HCT116 (cell line): ENCODE data around the gene TBCC. TPM values are rescaled to one million over a fixed set of nuclear protein-coding genes. Genes with fewer than 3 reads are reported as not detected.

ENCODE experiments used
- ATAC-seq: fragments of 200-7000 bp; cut with Tn5 transposase; 2 replicates; pipeline ENCODE4 v1.9.1; 2020; ENCODE audit warnings: mild to moderate bottlenecking, moderate library complexity
- BruUV-seq: library from RNA; stranded (reverse); fragments of 400-500 nt; replicated peaks from 2 replicates; lab custom pipeline; 2021; lab: Mats Ljungman, UMichigan
- CTCF ChIA-PET: fragments of 300-600 bp; sonication (Branson Sonifier 250); formaldehyde crosslinking; loops from one replicate; lab custom pipeline; 2021; ENCODE audit warnings: antibody characterized with exemption; lab: Charles Lee
- POLR2A ChIA-PET: fragments of 300-600, 350-600 bp; sonication (Branson Sonifier 250); formaldehyde crosslinking; loops from one replicate; lab custom pipeline; 2021; ENCODE audit warnings: antibody characterized with exemption; lab: Charles Lee
- RAD21 ChIA-PET, 2 experiments: fragments of 300-600 bp; sonication (Branson Sonifier 250); formaldehyde crosslinking; loops; one replicate each; lab custom pipeline; 2023; ENCODE audit warnings: low total read pairs in 2 of 2; ENCODE audit not compliant: uncharacterized antibody in 2 of 2, unreplicated experiment in 2 of 2, low non-redundant PET in 1 of 2; lab: Charles Lee
- DNase-seq: peaks from one replicate; pipeline ENCODE4 v3.0.0-alpha.2; 2010; ENCODE audit warnings: low read depth, low spot score
- H2AFZ ChIP-seq: fragments of 200-600 bp; shearing (Covaris generic), sonication (generic); 2 replicates; pipeline ENCODE4 v1.6.1; 2017; ENCODE audit warnings: low read depth, mixed run types, mixed read lengths, antibody characterized with exemption, low read length; ENCODE audit not compliant: poor library complexity, severe bottlenecking
- H3K27ac ChIP-seq: 2 replicates; pipeline ENCODE4 v1.5.1; 2012; ENCODE audit warnings: low read depth, low read length
- H3K27me3 ChIP-seq: fragments of 200-600 bp; sonication (generic); 2 replicates; pipeline ENCODE4 v1.6.1; 2016; ENCODE audit warnings: mixed run types, low read length, mixed read lengths; ENCODE audit not compliant: insufficient read depth
- H3K36me3 ChIP-seq, 2 experiments: fragments of 200-500 bp in 1 of 2; fragments of 200-600 bp in 1 of 2; sonication (Bioruptor generic) in 1 of 2; sonication (generic) in 1 of 2; 2 replicates each; pipeline versions ENCODE4 v1.5.1 to v1.6.1; 2014 to 2016; ENCODE audit warnings: low read length in 2 of 2, inconsistent platforms in 1 of 2, mixed read lengths in 1 of 2, mixed run types in 1 of 2; ENCODE audit not compliant: insufficient read depth in 2 of 2, control insufficient read depth in 1 of 2
- H3K4me1 ChIP-seq, 2 experiments: fragments of 200-600 bp in 1 of 2; sonication (generic) in 1 of 2; 2 replicates each; pipeline versions ENCODE4 v1.5.1 to v1.6.1; 2012 to 2017; ENCODE audit warnings: low read length in 2 of 2, inconsistent platforms in 1 of 2, mild to moderate bottlenecking in 1 of 2, mixed read lengths in 1 of 2, mixed run types in 1 of 2, moderate library complexity in 1 of 2; ENCODE audit not compliant: insufficient read depth in 2 of 2, control insufficient read depth in 1 of 2
- H3K4me2 ChIP-seq: fragments of 200-600 bp; sonication (generic); 2 replicates; pipeline ENCODE4 v1.6.1; 2017; ENCODE audit warnings: mixed run types, low read length, mixed read lengths
- H3K4me3 ChIP-seq, 2 experiments: fragments of 200-600 bp in 1 of 2; sonication (generic) in 1 of 2; replicated peaks in 1 of 2; 2 replicates each; pipeline ENCODE4 v1.5.1; 2011 to 2016; ENCODE audit warnings: low read length in 2 of 2, control low read depth in 1 of 2, low read depth in 1 of 2, mild to moderate bottlenecking in 1 of 2, mixed read lengths in 1 of 2, mixed run types in 1 of 2
- H3K79me2 ChIP-seq: fragments of 200-600 bp; sonication (generic); 2 replicates; pipeline ENCODE4 v1.6.1; 2017; ENCODE audit warnings: mild to moderate bottlenecking, mixed run types, low read length, moderate library complexity, mixed read lengths; ENCODE audit not compliant: insufficient read depth
- H3K9ac ChIP-seq: fragments of 200-600 bp; sonication (generic); 2 replicates; pipeline ENCODE4 v1.6.1; 2016; ENCODE audit warnings: low read length, mixed read lengths
- H3K9me2 ChIP-seq: fragments of 200-600 bp; sonication (generic), shearing (Covaris generic); 2 replicates; pipeline ENCODE4 v1.6.1; 2017; ENCODE audit warnings: mixed run types, mild to moderate bottlenecking, moderate library complexity; ENCODE audit not compliant: insufficient read depth
- H3K9me3 ChIP-seq, 2 experiments: fragments of 200-500 bp in 1 of 2; fragments of 200-600 bp in 1 of 2; sonication (Bioruptor generic) in 1 of 2; sonication (generic) in 1 of 2; 2 replicates each; pipeline ENCODE4 v1.6.1; 2014 to 2017; ENCODE audit warnings: low read length in 2 of 2, mixed read lengths in 2 of 2, inconsistent platforms in 1 of 2, low read depth in 1 of 2, mild to moderate bottlenecking in 1 of 2, mixed run types in 1 of 2, moderate library complexity in 1 of 2; ENCODE audit not compliant: control insufficient read depth in 1 of 2, insufficient read depth in 1 of 2
- H4K20me1 ChIP-seq: fragments of 200-600 bp; sonication (generic), shearing (Covaris generic); 2 replicates; pipeline ENCODE4 v1.6.1; 2017; ENCODE audit warnings: mixed run types, mild to moderate bottlenecking, moderate library complexity; ENCODE audit not compliant: insufficient read depth
- CBX3 ChIP-seq: IDR thresholded peaks from 2 replicates; pipeline ENCODE4 v1.6.1; 2012; ENCODE audit warnings: low read depth
- EGR1 ChIP-seq: IDR thresholded peaks from 2 replicates; pipeline ENCODE4 v1.6.1; 2012; ENCODE audit warnings: low read depth
- ELF1 ChIP-seq: IDR thresholded peaks from 2 replicates; pipeline ENCODE4 v1.6.1; 2012; ENCODE audit warnings: low read depth, borderline replicate concordance
- EZH2 ChIP-seq: fragments of 200-600 bp; sonication (generic); IDR thresholded peaks from 2 replicates; pipeline ENCODE4 v1.6.1; 2017; ENCODE audit warnings: antibody characterized with exemption, mixed run types
- EZH2phosphoT487 ChIP-seq: fragments of 200-600 bp; IDR thresholded peaks from 2 replicates; pipeline ENCODE4 v1.6.1; 2018; ENCODE audit warnings: antibody characterized with exemption, borderline replicate concordance
- FOSL1 ChIP-seq: IDR thresholded peaks from 2 replicates; pipeline ENCODE4 v1.6.1; 2012; ENCODE audit warnings: low read depth
- POLR2A ChIP-seq: IDR thresholded peaks from 2 replicates; pipeline ENCODE4 v1.7.0; 2011; ENCODE audit warnings: borderline replicate concordance; ENCODE audit not compliant: insufficient read depth, insufficient read length; ENCODE audit errors: extremely low read depth
- POLR2AphosphoS5 ChIP-seq: IDR thresholded peaks from 2 replicates; pipeline ENCODE4 v1.6.1; 2011; ENCODE audit warnings: mild to moderate bottlenecking, low read depth, low read length, moderate library complexity
- RAD21 ChIP-seq: IDR thresholded peaks from 2 replicates; pipeline ENCODE4 v1.6.1; 2012; ENCODE audit warnings: low read depth, mild to moderate bottlenecking
- SP1 ChIP-seq: IDR thresholded peaks from 2 replicates; pipeline ENCODE4 v1.6.1; 2012; ENCODE audit warnings: low read depth
- TCF7L2 ChIP-seq: IDR thresholded peaks from 2 replicates; pipeline ENCODE4 v1.7.0; 2011; ENCODE audit warnings: borderline replicate concordance, inconsistent platforms; ENCODE audit not compliant: insufficient read depth, insufficient read length; ENCODE audit errors: extremely low read depth
- YY1 ChIP-seq: IDR thresholded peaks from 2 replicates; pipeline ENCODE4 v1.6.1; 2011; ENCODE audit warnings: low read length, low read depth, moderate library complexity, mild to moderate bottlenecking; ENCODE audit not compliant: insufficient replicate concordance; ENCODE audit errors: extremely low read depth
- ZFX ChIP-seq: fragments of 450-650 bp; IDR thresholded peaks from 2 replicates; pipeline ENCODE4 v1.6.1; 2017
- ZNF274 ChIP-seq: fragments of 200-500 bp; sonication (Bioruptor generic); IDR thresholded peaks from 2 replicates; pipeline ENCODE4 v1.6.1; 2014; ENCODE audit warnings: mild to moderate bottlenecking, low read depth, low read length, inconsistent platforms
- intact Hi-C: fragments of 100-400 bp; cut with micrococcal nuclease; formaldehyde crosslinking; loops from 2 replicates; pipeline ENCODE4 v1.10.0; 2022
- total RNA-seq: library from RNA; stranded (reverse); gene quantifications from one replicate; pipeline ENCODE4 v1.2.1, GENCODE V29; 2021; ENCODE audit not compliant: unreplicated experiment
- TF ChIP-seq, protein P1 (sequence below), 3 experiments: fragments of 200-600 bp in 1 of 3; sonication (generic) in 1 of 3; IDR thresholded peaks in 2 of 3; conservative IDR thresholded peaks in 1 of 3; 2 replicates each; pipeline ENCODE4 v1.5.1; 2012 to 2017; ENCODE audit warnings: low read depth in 2 of 3, low read length in 2 of 3, antibody characterized with exemption in 1 of 3, borderline replicate concordance in 1 of 3, control low read depth in 1 of 3, mild to moderate bottlenecking in 1 of 3, mixed read lengths in 1 of 3, mixed run types in 1 of 3, moderate library complexity in 1 of 3; ENCODE audit not compliant: insufficient read depth in 1 of 3
- TF ChIP-seq, protein P2 (sequence below): IDR thresholded peaks from 2 replicates; pipeline ENCODE4 v1.6.1; 2011; ENCODE audit warnings: mild to moderate bottlenecking, low read length, moderate library complexity; ENCODE audit not compliant: insufficient replicate concordance; ENCODE audit errors: extremely low read depth
- TF ChIP-seq, protein P3 (sequence below): IDR thresholded peaks from 2 replicates; pipeline ENCODE4 v1.6.1; 2012
- TF ChIP-seq, protein P4 (sequence below): IDR thresholded peaks from 2 replicates; pipeline ENCODE4 v1.6.1; 2012; ENCODE audit warnings: low read depth

Gene TBCC
- total RNA-seq, 1 experiment from 2014 or later, result 17.1 TPM

DNA sequence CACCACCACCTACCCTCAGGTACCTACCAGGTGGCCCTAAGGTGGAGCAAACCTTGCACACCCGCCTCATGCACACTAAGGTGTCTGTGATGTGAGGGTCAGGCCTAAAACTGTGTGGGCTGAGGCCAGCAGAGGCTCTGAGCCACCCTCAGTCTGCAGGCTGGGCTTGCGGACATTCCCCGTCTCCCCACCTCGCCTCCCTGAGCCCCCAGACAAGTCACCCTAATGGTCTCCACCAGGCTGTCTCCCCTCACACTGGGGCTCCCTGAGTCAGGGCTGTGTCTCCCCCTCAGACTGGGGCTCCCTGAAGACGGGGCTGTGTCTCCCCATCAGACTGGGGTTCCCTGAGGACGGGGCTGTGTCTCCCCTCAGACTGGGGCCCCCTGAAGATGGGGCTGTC, 36.0 kb downstream of the TBCC start:
- H3K4me3 ChIP-seq, result no peak overlapping the region
- no peak overlapping the region for H3K9ac ChIP-seq
- no peak overlapping the region for H2AFZ ChIP-seq
- POLR2A ChIA-PET, result no interaction called here
- H3K9me3 ChIP-seq, result peaks cover 6 to 7% of the 10 kb centered on the region in 2 experiments; a peak in 1 of 4 replicates
- no peak for DNase-seq
- H4K20me1 ChIP-seq, result no peaks in the 10 kb centered on the region
- ATAC-seq, result no peak
- no peak overlapping the region for H3K27ac ChIP-seq
- no peak for TF ChIP-seq ZFX
- TF ChIP-seq SP1, result no peak
- TF ChIP-seq, protein P1, sequence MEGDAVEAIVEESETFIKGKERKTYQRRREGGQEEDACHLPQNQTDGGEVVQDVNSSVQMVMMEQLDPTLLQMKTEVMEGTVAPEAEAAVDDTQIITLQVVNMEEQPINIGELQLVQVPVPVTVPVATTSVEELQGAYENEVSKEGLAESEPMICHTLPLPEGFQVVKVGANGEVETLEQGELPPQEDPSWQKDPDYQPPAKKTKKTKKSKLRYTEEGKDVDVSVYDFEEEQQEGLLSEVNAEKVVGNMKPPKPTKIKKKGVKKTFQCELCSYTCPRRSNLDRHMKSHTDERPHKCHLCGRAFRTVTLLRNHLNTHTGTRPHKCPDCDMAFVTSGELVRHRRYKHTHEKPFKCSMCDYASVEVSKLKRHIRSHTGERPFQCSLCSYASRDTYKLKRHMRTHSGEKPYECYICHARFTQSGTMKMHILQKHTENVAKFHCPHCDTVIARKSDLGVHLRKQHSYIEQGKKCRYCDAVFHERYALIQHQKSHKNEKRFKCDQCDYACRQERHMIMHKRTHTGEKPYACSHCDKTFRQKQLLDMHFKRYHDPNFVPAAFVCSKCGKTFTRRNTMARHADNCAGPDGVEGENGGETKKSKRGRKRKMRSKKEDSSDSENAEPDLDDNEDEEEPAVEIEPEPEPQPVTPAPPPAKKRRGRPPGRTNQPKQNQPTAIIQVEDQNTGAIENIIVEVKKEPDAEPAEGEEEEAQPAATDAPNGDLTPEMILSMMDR (IDR thresholded peaks at IDR 0.05 in 2 of 3, conservative IDR thresholded peaks at IDR 0.05 in 1 of 3; ENCODE audit: borderline replicate concordance in 1 of 3, insufficient read depth in 1 of 3, low read depth in 2 of 3, low read length in 2 of 3), result no peak
- TF ChIP-seq, protein P2, sequence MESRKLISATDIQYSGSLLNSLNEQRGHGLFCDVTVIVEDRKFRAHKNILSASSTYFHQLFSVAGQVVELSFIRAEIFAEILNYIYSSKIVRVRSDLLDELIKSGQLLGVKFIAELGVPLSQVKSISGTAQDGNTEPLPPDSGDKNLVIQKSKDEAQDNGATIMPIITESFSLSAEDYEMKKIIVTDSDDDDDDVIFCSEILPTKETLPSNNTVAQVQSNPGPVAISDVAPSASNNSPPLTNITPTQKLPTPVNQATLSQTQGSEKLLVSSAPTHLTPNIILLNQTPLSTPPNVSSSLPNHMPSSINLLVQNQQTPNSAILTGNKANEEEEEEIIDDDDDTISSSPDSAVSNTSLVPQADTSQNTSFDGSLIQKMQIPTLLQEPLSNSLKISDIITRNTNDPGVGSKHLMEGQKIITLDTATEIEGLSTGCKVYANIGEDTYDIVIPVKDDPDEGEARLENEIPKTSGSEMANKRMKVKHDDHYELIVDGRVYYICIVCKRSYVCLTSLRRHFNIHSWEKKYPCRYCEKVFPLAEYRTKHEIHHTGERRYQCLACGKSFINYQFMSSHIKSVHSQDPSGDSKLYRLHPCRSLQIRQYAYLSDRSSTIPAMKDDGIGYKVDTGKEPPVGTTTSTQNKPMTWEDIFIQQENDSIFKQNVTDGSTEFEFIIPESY, result no peak
- TF ChIP-seq CBX3, result no peak
- no peak for TF ChIP-seq ZNF274
- no peak for TF ChIP-seq EGR1
- no peak for TF ChIP-seq POLR2AphosphoS5
- TF ChIP-seq TCF7L2, result no peak
- TF ChIP-seq ELF1, result no peak
- no peak for TF ChIP-seq RAD21
- TF ChIP-seq YY1, result no peak
- TF ChIP-seq, protein P3, sequence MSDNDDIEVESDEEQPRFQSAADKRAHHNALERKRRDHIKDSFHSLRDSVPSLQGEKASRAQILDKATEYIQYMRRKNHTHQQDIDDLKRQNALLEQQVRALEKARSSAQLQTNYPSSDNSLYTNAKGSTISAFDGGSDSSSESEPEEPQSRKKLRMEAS, result no peak
- TF ChIP-seq, protein P4, sequence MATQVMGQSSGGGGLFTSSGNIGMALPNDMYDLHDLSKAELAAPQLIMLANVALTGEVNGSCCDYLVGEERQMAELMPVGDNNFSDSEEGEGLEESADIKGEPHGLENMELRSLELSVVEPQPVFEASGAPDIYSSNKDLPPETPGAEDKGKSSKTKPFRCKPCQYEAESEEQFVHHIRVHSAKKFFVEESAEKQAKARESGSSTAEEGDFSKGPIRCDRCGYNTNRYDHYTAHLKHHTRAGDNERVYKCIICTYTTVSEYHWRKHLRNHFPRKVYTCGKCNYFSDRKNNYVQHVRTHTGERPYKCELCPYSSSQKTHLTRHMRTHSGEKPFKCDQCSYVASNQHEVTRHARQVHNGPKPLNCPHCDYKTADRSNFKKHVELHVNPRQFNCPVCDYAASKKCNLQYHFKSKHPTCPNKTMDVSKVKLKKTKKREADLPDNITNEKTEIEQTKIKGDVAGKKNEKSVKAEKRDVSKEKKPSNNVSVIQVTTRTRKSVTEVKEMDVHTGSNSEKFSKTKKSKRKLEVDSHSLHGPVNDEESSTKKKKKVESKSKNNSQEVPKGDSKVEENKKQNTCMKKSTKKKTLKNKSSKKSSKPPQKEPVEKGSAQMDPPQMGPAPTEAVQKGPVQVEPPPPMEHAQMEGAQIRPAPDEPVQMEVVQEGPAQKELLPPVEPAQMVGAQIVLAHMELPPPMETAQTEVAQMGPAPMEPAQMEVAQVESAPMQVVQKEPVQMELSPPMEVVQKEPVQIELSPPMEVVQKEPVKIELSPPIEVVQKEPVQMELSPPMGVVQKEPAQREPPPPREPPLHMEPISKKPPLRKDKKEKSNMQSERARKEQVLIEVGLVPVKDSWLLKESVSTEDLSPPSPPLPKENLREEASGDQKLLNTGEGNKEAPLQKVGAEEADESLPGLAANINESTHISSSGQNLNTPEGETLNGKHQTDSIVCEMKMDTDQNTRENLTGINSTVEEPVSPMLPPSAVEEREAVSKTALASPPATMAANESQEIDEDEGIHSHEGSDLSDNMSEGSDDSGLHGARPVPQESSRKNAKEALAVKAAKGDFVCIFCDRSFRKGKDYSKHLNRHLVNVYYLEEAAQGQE, result no peak
- no peak for TF ChIP-seq EZH2
- no peak for TF ChIP-seq EZH2phosphoT487
- TF ChIP-seq FOSL1, result no peak
- TF ChIP-seq POLR2A, result no peak
- TF ChIP-seq, all 23 proteins: peak for 0
- RAD21 ChIA-PET, result no interaction called here
- no TSS peak for BruUV-seq
- no peaks in the 10 kb centered on the region for H3K9me2 ChIP-seq
- H3K27me3 ChIP-seq, result no peaks in the 10 kb centered on the region
- peaks cover 0 to 4% of the 10 kb centered on the region in 2 experiments; a peak in 1 of 4 replicates for H3K4me1 ChIP-seq
- intact Hi-C loops, result no loop called here
- no peak overlapping the region for H3K4me2 ChIP-seq
- CTCF ChIA-PET, result no interaction called here
- H3K36me3 ChIP-seq, result no peaks in the 10 kb centered on the region
- no peaks in the 10 kb centered on the region for H3K79me2 ChIP-seq
